H1 (cell line): ENCODE results near the gene CNOT10. TPM values are rescaled to one million over a fixed set of nuclear protein-coding genes. Genes with fewer than 3 reads are reported as not detected.

ENCODE experiments used
- CTCF ChIA-PET: fragments of 300-600 bp; sonication (Branson Sonifier 250); formaldehyde crosslinking; loops from one replicate; lab custom pipeline; 2021; ENCODE audit not compliant: partially characterized antibody; lab: Charles Lee
- POLR2A ChIA-PET: fragments of 300-600 bp; sonication (Branson Sonifier 250); formaldehyde crosslinking; loops from one replicate; lab custom pipeline; 2021; ENCODE audit warnings: inconsistent platforms; ENCODE audit not compliant: partially characterized antibody; lab: Charles Lee
- DNase-seq, 2 experiments: peaks; one replicate each; pipeline versions ENCODE4 v3.0.0 to v3.0.0-alpha.2; 2010 to 2022; ENCODE audit warnings: low spot score in 2 of 2, low read depth in 1 of 2, mixed read lengths in 1 of 2
- FAIRE-seq: peaks from 2 replicates; lab custom pipeline; 2011; peaks lifted over from hg19 to GRCh38; lab: Jason Lieb, UNC
- H2AFZ ChIP-seq: 2 replicates; pipeline ENCODE4 v1.8.1; 2012; ENCODE audit warnings: low read length, inconsistent platforms
- H2AK5ac ChIP-seq: 2 replicates; pipeline ENCODE4 v1.6.1; 2013; ENCODE audit warnings: low read depth, low read length
- H2BK120ac ChIP-seq: replicated peaks from 2 replicates; pipeline ENCODE3; 2013; ENCODE audit warnings: low read depth, low read length, inconsistent platforms
- H2BK12ac ChIP-seq: 2 replicates; pipeline ENCODE4 v1.6.1; 2013; ENCODE audit warnings: low read depth, low read length
- H2BK15ac ChIP-seq: 2 replicates; pipeline ENCODE4 v1.6.1; 2013; ENCODE audit warnings: low read length
- H2BK20ac ChIP-seq: 2 replicates; pipeline ENCODE4 v1.6.1; 2013; ENCODE audit warnings: low read length
- H2BK5ac ChIP-seq: 2 replicates; pipeline ENCODE4 v1.6.1; 2013; ENCODE audit warnings: low read depth, low read length
- H3K14ac ChIP-seq: 2 replicates; pipeline ENCODE4 v1.6.1; 2013; ENCODE audit warnings: inconsistent platforms; ENCODE audit not compliant: insufficient read length
- H3K18ac ChIP-seq: 2 replicates; pipeline ENCODE4 v1.6.1; 2013; ENCODE audit warnings: low read length; ENCODE audit errors: extremely low read depth
- H3K23ac ChIP-seq: 2 replicates; pipeline ENCODE4 v1.6.1; 2013; ENCODE audit warnings: inconsistent platforms; ENCODE audit not compliant: insufficient read length
- H3K23me2 ChIP-seq: 2 replicates; pipeline ENCODE4 v1.6.1; 2013; ENCODE audit warnings: low read depth, low read length
- H3K27ac ChIP-seq: 2 replicates; pipeline ENCODE4 v1.6.1; 2011; ENCODE audit warnings: low read depth, low read length, inconsistent platforms
- H3K27me3 ChIP-seq, 4 experiments: replicated peaks in 1 of 4; 1 replicate in 1 of 4; 2 replicates in 3 of 4; pipeline versions ENCODE4 v1.6.1 to v1.8.1; 2011 to 2013; ENCODE audit warnings: low read length in 3 of 4, mild to moderate bottlenecking in 3 of 4, inconsistent platforms in 2 of 4, mixed read lengths in 2 of 4, moderate library complexity in 1 of 4; ENCODE audit not compliant: control insufficient read depth in 3 of 4, insufficient read depth in 3 of 4; ENCODE audit errors: extremely low read depth in 1 of 4
- H3K36me3 ChIP-seq, 4 experiments: 2 replicates each; pipeline versions ENCODE4 v1.6.1 to v1.8.1; 2011 to 2013; ENCODE audit warnings: mild to moderate bottlenecking in 4 of 4, low read length in 3 of 4, moderate library complexity in 2 of 4, control low read depth in 1 of 4, inconsistent platforms in 1 of 4; ENCODE audit not compliant: insufficient read depth in 4 of 4, control insufficient read depth in 2 of 4
- H3K4ac ChIP-seq: replicated peaks from 2 replicates; pipeline ENCODE3; 2013; ENCODE audit warnings: low read length, low read depth, mixed read lengths, inconsistent platforms; ENCODE audit not compliant: insufficient read length
- H3K4me1 ChIP-seq, 4 experiments: replicated peaks in 1 of 4; 1 replicate in 1 of 4; 2 replicates in 3 of 4; pipeline versions ENCODE4 v1.6.1 to v1.8.1; 2011 to 2013; ENCODE audit warnings: low read length in 3 of 4, inconsistent platforms in 2 of 4, mixed read lengths in 1 of 4; ENCODE audit not compliant: insufficient read depth in 4 of 4, control insufficient read depth in 3 of 4
- H3K4me2 ChIP-seq, 2 experiments: 2 replicates each; pipeline versions ENCODE4 v1.6.1 to v1.8.1; 2011 to 2013; ENCODE audit warnings: low read depth in 2 of 2, low read length in 2 of 2, control low read depth in 1 of 2, inconsistent platforms in 1 of 2, mild to moderate bottlenecking in 1 of 2; ENCODE audit not compliant: insufficient read depth in 1 of 2
- H3K4me3 ChIP-seq, 4 experiments: fragments of 200-600, 300-600 bp in 1 of 4; sonication (generic), shearing (Covaris generic), sonication (Bioruptor Twin) in 1 of 4; 2 replicates each; pipeline versions ENCODE4 v1.5.1 to v1.8.1; 2011 to 2016; ENCODE audit warnings: low read length in 4 of 4, low read depth in 3 of 4, control low read depth in 2 of 4, inconsistent platforms in 2 of 4, mild to moderate bottlenecking in 2 of 4, mixed read lengths in 1 of 4, moderate library complexity in 1 of 4; ENCODE audit not compliant: insufficient read depth in 2 of 4; ENCODE audit errors: extremely low read depth in 1 of 4
- H3K56ac ChIP-seq: replicated peaks from 2 replicates; pipeline ENCODE3; 2013; ENCODE audit warnings: low read depth, mild to moderate bottlenecking, mixed read lengths, low read length, inconsistent platforms; ENCODE audit not compliant: insufficient read length
- H3K79me1 ChIP-seq: 2 replicates; pipeline ENCODE4 v1.6.1; 2013; ENCODE audit warnings: low read depth, low read length, control low read depth
- H3K79me2 ChIP-seq, 2 experiments: 2 replicates each; pipeline versions ENCODE4 v1.6.1 to v1.8.1; 2012 to 2013; ENCODE audit warnings: low read length in 2 of 2, mild to moderate bottlenecking in 2 of 2, inconsistent platforms in 1 of 2; ENCODE audit not compliant: insufficient read depth in 2 of 2, control insufficient read depth in 1 of 2
- H3K9ac ChIP-seq, 4 experiments: replicated peaks in 1 of 4; 1 replicate in 1 of 4; 2 replicates in 3 of 4; pipeline versions ENCODE4 v1.6.1 to v1.8.1; 2011 to 2013; ENCODE audit warnings: low read depth in 3 of 4, low read length in 3 of 4, control low read depth in 2 of 4, mild to moderate bottlenecking in 2 of 4, moderate library complexity in 2 of 4, inconsistent platforms in 1 of 4; ENCODE audit errors: extremely low read depth in 1 of 4
- H3K9me3 ChIP-seq, 2 experiments: 2 replicates each; pipeline versions ENCODE4 v1.6.1 to v1.8.1; 2012 to 2013; ENCODE audit warnings: mild to moderate bottlenecking in 2 of 2, moderate library complexity in 2 of 2, control low read depth in 1 of 2, inconsistent platforms in 1 of 2, low read depth in 1 of 2, low read length in 1 of 2, mixed read lengths in 1 of 2; ENCODE audit not compliant: insufficient read depth in 2 of 2
- H4K20me1 ChIP-seq, 2 experiments: replicated peaks in 1 of 2; 2 replicates each; pipeline versions ENCODE3 to v1.8.1; 2011 to 2013; ENCODE audit warnings: inconsistent platforms in 2 of 2, low read length in 2 of 2, mild to moderate bottlenecking in 1 of 2; ENCODE audit not compliant: insufficient read depth in 2 of 2, control insufficient read depth in 1 of 2
- H4K5ac ChIP-seq: 2 replicates; pipeline ENCODE4 v1.6.1; 2013; ENCODE audit warnings: low read length, low read depth, mixed read lengths, inconsistent platforms; ENCODE audit not compliant: insufficient read length
- H4K8ac ChIP-seq: 2 replicates; pipeline ENCODE4 v1.8.0; 2013; ENCODE audit warnings: mild to moderate bottlenecking, moderate library complexity, low read length, inconsistent platforms; ENCODE audit not compliant: insufficient read depth; ENCODE audit errors: extremely low read depth
- H4K91ac ChIP-seq: replicated peaks from 2 replicates; pipeline ENCODE3; 2013; ENCODE audit warnings: low read length, mixed read lengths, inconsistent platforms; ENCODE audit not compliant: insufficient read length
- WGBS, 2 experiments: shearing (Covaris generic) in 1 of 2; methylation state at CpG; one replicate each; pipeline versions ENCODE4 v1.1.6 to v1.1.7; 2013 to 2015; ENCODE audit warnings: low lambda C conversion rate in 2 of 2, mixed read lengths in 2 of 2, inconsistent platforms in 1 of 2, low coverage in 1 of 2, missing lambda C conversion rate in 1 of 2; ENCODE audit not compliant: insufficient replicate concordance in 2 of 2, insufficient coverage in 1 of 2, insufficient read length in 1 of 2; ENCODE audit errors: extremely low coverage in 1 of 2, missing lambda C conversion rate in 1 of 2; 5-methylcytosine and 5-hydroxymethylcytosine counted together
- polyA plus RNA-seq, 7 experiments: library from polyadenylated mRNA; depleted of rRNA in 3 of 7; stranded (reverse) in 5 of 7; unstranded in 2 of 7; fragments of >200 nt in 5 of 7; fragments of 200-250 nt in 2 of 7; gene quantifications; 1 replicate in 5 of 7; 2 replicates in 1 of 7; 4 replicates in 1 of 7; pipeline versions ENCODE4 v1.2.1 to v1.2.3, GENCODE V29; 2011 to 2013; ENCODE audit warnings: missing spikeins in 2 of 7, mixed read lengths in 2 of 7
- total RNA-seq: library from RNA; stranded (reverse); fragmentation: NEBNext Ultra II Directional; extraction: Animal tissue kit (Norgen Biotek cat#: 25700); gene quantifications from 2 replicates; pipeline ENCODE4 v1.2.1, GENCODE V29; 2021

Gene CNOT10
- total and polyA plus RNA-seq, 2 of the 8 experiments (the other 6 are each of a cell fraction or from before 2014, with no cell fraction given): 39.9 to 55.9 TPM

DNA sequence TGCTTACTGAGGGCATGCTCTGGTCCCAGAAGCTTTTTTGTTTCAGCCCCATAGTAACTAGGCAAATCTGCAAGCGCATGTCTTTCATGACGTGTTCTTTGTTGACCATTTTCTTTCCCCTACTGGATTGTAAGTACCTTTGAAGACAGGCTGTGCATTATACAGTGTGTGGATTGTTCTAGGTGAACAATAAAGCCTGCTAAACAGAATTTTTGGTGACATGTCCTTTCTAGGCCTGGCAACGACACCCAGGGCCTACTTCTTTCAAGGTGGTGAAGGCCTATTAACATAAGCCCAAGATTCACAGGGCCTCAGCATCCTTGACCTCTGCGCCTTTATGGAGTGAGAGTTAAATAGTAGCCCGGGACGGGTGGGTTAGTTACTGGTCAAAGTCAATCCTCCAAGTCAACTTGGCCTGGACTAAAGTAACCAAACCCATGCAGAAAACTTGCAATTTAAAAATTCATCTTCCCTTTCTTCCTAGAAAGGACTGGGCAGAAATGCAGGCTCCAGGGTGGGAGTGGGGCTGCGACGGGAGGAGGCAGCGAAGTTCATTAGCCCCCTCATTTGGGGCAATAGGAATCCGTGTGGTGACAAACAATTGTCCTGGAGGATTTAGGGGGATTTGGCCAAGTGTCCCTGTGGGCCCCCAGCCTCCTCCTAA lies 95.2 kb downstream of the CNOT10 start:
- peaks cover 17 to 31% (median 22%) of the 10 kb centered on the region in 4 experiments; a peak in 6 of 7 replicates for H3K4me1 ChIP-seq
- H3K4me2 ChIP-seq: peak overlapping the region; percentile 53 to 79

More for the DNA sequence above, 95.2 kb downstream of the CNOT10 start:
- 10% methylated on average over 10 of the region's 10 CpGs; no CpG with 5 or more reads in 1 of the 2 experiments for WGBS, 2 experiments
- Histone ChIP-seq H3K18ac (peak overlapping the region; percentile 91), H3K9ac (peak overlapping the region in 3 of 4 experiments; percentile 2 to 15 (median 12); a peak in 4 of 7 replicates), H2BK120ac (peak overlapping the region; percentile 52), H2BK12ac (peak overlapping the region; percentile 95), H3K56ac (peak overlapping the region; percentile 55), H3K23me2 (peaks cover 4% of the 10 kb centered on the region; the same call in 1 of the 2 replicates), H3K36me3 (peaks cover 0 to 3% (median 0%) of the 10 kb centered on the region in 4 experiments; a peak in 1 of 8 replicates), H3K4me3 (peak overlapping the region in 2 of 4 experiments; percentile 7 to 29; a peak in 3 of 8 replicates), H2AK5ac (peak overlapping the region; percentile 84), H3K79me2 (peaks cover 0 to 19% of the 10 kb centered on the region in 2 experiments; a peak in 3 of 4 replicates), H4K8ac (no peak overlapping the region), H2BK15ac (no peak overlapping the region), H3K4ac (peak overlapping the region; percentile 47), H2BK5ac (peak overlapping the region; percentile 99), H3K79me1 (no peaks in the 10 kb centered on the region; the same call in 1 of the 2 replicates), H3K27me3 (no peaks in the 10 kb centered on the region), H2BK20ac (peak overlapping the region; percentile 100), H4K91ac (peak overlapping the region; percentile 88), H2AFZ (no peak overlapping the region), H3K27ac (peak overlapping the region; percentile 74; the same call in 1 of the 2 replicates), H3K23ac (no peak overlapping the region), H3K14ac (no peak overlapping the region), H3K9me3 (no peaks in the 10 kb centered on the region), H4K5ac (peak overlapping the region; percentile 47), H4K20me1 (no peaks in the 10 kb centered on the region)
- FAIRE-seq (peak; percentile 65), DNase-seq (peak in 1 of 2 experiments; percentile 23)
- ChIA-PET CTCF (interaction anchor here (0.7 to 3.8 kb wide), 16 partner anchors 11 to 167 kb away, joined by 3 to 25 read pairs (median 3); no protein-coding TSS in a partner anchor), POLR2A (interaction anchor here (0.6 to 11.7 kb wide), 34 partner anchors 12 to 210 kb away, joined by 3 to 230 read pairs (median 4); partner anchors contain the start of genes CNOT10, DYNC1LI1 and TRIM71)
